Mesendoderm (in vitro differentiated cells): Measurements from ENCODE around the gene DECR2.

Experiments used
- DNase-seq: peaks from one replicate; pipeline ENCODE4 v3.0.0; 2013
- H2AK5ac ChIP-seq: 2 replicates; pipeline ENCODE4 v1.6.1; 2013; ENCODE audit warnings: low read length, inconsistent platforms
- H2BK120ac ChIP-seq: 2 replicates; pipeline ENCODE4 v1.6.1; 2013; ENCODE audit warnings: low read depth, mild to moderate bottlenecking, low read length, moderate library complexity, mixed read lengths
- H2BK15ac ChIP-seq: replicated peaks from 2 replicates; pipeline ENCODE4 v1.6.1; 2013; ENCODE audit warnings: low read depth, mild to moderate bottlenecking, moderate library complexity
- H2BK5ac ChIP-seq: 2 replicates; pipeline ENCODE4 v1.6.1; 2013; ENCODE audit warnings: low read length, inconsistent platforms
- H3K18ac ChIP-seq: 2 replicates; pipeline ENCODE4 v1.6.1; 2013; ENCODE audit warnings: mild to moderate bottlenecking, low read length, mixed read lengths
- H3K23ac ChIP-seq: one replicate; pipeline ENCODE4 v1.6.1; 2013; ENCODE audit warnings: low read length
- H3K27ac ChIP-seq: 2 replicates; pipeline ENCODE4 v1.5.1; 2013; ENCODE audit warnings: low read depth, mild to moderate bottlenecking, inconsistent platforms, low read length, moderate library complexity
- H3K27me3 ChIP-seq: 2 replicates; pipeline ENCODE4 v1.6.1; 2013; ENCODE audit warnings: low read length, control low read depth, mild to moderate bottlenecking, inconsistent platforms; ENCODE audit not compliant: insufficient read depth, poor library complexity
- H3K36me3 ChIP-seq: 2 replicates; pipeline ENCODE4 v1.6.1; 2013; ENCODE audit warnings: low read length, inconsistent platforms; ENCODE audit not compliant: control insufficient read depth, insufficient read depth
- H3K4ac ChIP-seq: one replicate; pipeline ENCODE4 v1.6.1; 2013; ENCODE audit warnings: low read depth, mild to moderate bottlenecking, low read length, moderate library complexity
- H3K4me1 ChIP-seq: 2 replicates; pipeline ENCODE4 v1.6.1; 2013; ENCODE audit warnings: low read depth, low read length, inconsistent platforms; ENCODE audit not compliant: control insufficient read depth
- H3K4me2 ChIP-seq: 2 replicates; pipeline ENCODE4 v1.6.1; 2013; ENCODE audit warnings: low read length
- H3K4me3 ChIP-seq: 2 replicates; pipeline ENCODE4 v1.5.1; 2013; ENCODE audit warnings: mild to moderate bottlenecking, low read length
- H3K56ac ChIP-seq: one replicate; pipeline ENCODE4 v1.6.1; 2013; ENCODE audit warnings: low read length
- H3K79me1 ChIP-seq: 2 replicates; pipeline ENCODE4 v1.6.1; 2013; ENCODE audit warnings: low read length, inconsistent platforms
- H3K79me2 ChIP-seq: 2 replicates; pipeline ENCODE4 v1.6.1; 2013; ENCODE audit warnings: mild to moderate bottlenecking, low read length; ENCODE audit not compliant: control insufficient read depth, insufficient read depth
- H3K9ac ChIP-seq: 2 replicates; pipeline ENCODE4 v1.6.1; 2013; ENCODE audit warnings: low read length, inconsistent platforms
- H4K5ac ChIP-seq: one replicate; pipeline ENCODE4 v1.6.1; 2013; ENCODE audit warnings: low read length
- H4K8ac ChIP-seq: one replicate; pipeline ENCODE4 v1.6.1; 2013; ENCODE audit warnings: low read depth, mild to moderate bottlenecking, control low read depth, low read length, moderate library complexity
- WGBS: extraction: QIAGEN DNeasy Blood & Tissue Kit; methylation state at CpG from one replicate; pipeline ENCODE4 v1.1.7; 2013; ENCODE audit warnings: low lambda C conversion rate, missing lambda C conversion rate; ENCODE audit not compliant: insufficient coverage; ENCODE audit errors: extremely low coverage; 5-methylcytosine and 5-hydroxymethylcytosine counted together

The DECR2 gene

GRCh38 chr16:356741-357140 lies 44.9 kb upstream of the DECR2 start:
- no peak overlapping the region for H3K4ac ChIP-seq
- H2BK120ac ChIP-seq, result no peak overlapping the region
- no peak overlapping the region for H4K5ac ChIP-seq
- no peak overlapping the region for H2BK15ac ChIP-seq
- no peak overlapping the region for H3K9ac ChIP-seq
- no peak overlapping the region for H2AK5ac ChIP-seq
- no peaks in the 10 kb centered on the region for H3K36me3 ChIP-seq
- WGBS, result no CpG with 5 or more reads among the region's 12 CpGs
- no peaks in the 10 kb centered on the region for H3K27me3 ChIP-seq
- no peak overlapping the region for H4K8ac ChIP-seq
- no peak overlapping the region for H3K4me3 ChIP-seq
- H3K23ac ChIP-seq, result no peak overlapping the region
- H3K56ac ChIP-seq, result no peak overlapping the region
- no peak overlapping the region for H2BK5ac ChIP-seq
- H3K27ac ChIP-seq, result no peak overlapping the region
- no peak overlapping the region for H3K4me2 ChIP-seq
- DNase-seq, result no peak
- H3K4me1 ChIP-seq, result no peaks in the 10 kb centered on the region
- no peaks in the 10 kb centered on the region for H3K79me1 ChIP-seq
- H3K18ac ChIP-seq, result no peak overlapping the region
- peaks cover 1% of the 10 kb centered on the region for H3K79me2 ChIP-seq

GRCh38 chr16:359067-359763 lies 42.5 kb upstream of the DECR2 start:
- H2BK15ac ChIP-seq, result no peak overlapping the region
- no peaks in the 10 kb centered on the region for H3K79me2 ChIP-seq
- no peak overlapping the region for H3K4me2 ChIP-seq

GRCh38 chr16:359871-360697 lies 41.6 kb upstream of the DECR2 start:
- Histone ChIP-seq H4K8ac (no peak overlapping the region), H3K27me3 (no peaks in the 10 kb centered on the region), H2BK120ac (no peak overlapping the region), H3K18ac (no peak overlapping the region), H4K5ac (no peak overlapping the region), H3K79me1 (no peaks in the 10 kb centered on the region), H3K9ac (no peak overlapping the region), H3K56ac (no peak overlapping the region), H3K4me1 (no peaks in the 10 kb centered on the region), H3K79me2 (no peaks in the 10 kb centered on the region), H2BK15ac (no peak overlapping the region), H2BK5ac (no peak overlapping the region), H3K4me2 (no peak overlapping the region), H3K4ac (no peak overlapping the region), H3K27ac (no peak overlapping the region), H3K36me3 (no peaks in the 10 kb centered on the region), H2AK5ac (no peak overlapping the region), H3K4me3 (no peak overlapping the region), H3K23ac (no peak overlapping the region)
- WGBS, result no CpG with 5 or more reads among the region's 47 CpGs
- no peak for DNase-seq

More at GRCh38 chr16:359067-359763, 42.5 kb upstream of the DECR2 start:
- no peak overlapping the region for H3K56ac ChIP-seq
- no peaks in the 10 kb centered on the region for H3K79me1 ChIP-seq
- H3K23ac ChIP-seq, result no peak overlapping the region
- WGBS, result no CpG with 5 or more reads among the region's 19 CpGs
- no peak for DNase-seq
- H2AK5ac ChIP-seq, result no peak overlapping the region
- no peak overlapping the region for H4K5ac ChIP-seq
- H3K27ac ChIP-seq, result no peak overlapping the region
- no peak overlapping the region for H3K9ac ChIP-seq
- no peak overlapping the region for H3K4ac ChIP-seq
- no peaks in the 10 kb centered on the region for H3K27me3 ChIP-seq
- no peak overlapping the region for H3K4me3 ChIP-seq
- no peak overlapping the region for H2BK5ac ChIP-seq
- H2BK120ac ChIP-seq, result no peak overlapping the region
- H4K8ac ChIP-seq, result no peak overlapping the region
- H3K18ac ChIP-seq, result no peak overlapping the region
- no peaks in the 10 kb centered on the region for H3K36me3 ChIP-seq
- H3K4me1 ChIP-seq, result no peaks in the 10 kb centered on the region

- Histone ChIP-seq H3K27me3 (no peaks in the 10 kb centered on the region), H3K4me3 (no peak overlapping the region), H3K4ac (no peak overlapping the region), H2BK120ac (no peak overlapping the region), H3K56ac (no peak overlapping the region), H3K79me2 (no peaks in the 10 kb centered on the region), H3K9ac (no peak overlapping the region), H2BK15ac (no peak overlapping the region), H4K8ac (no peak overlapping the region), H2AK5ac (no peak overlapping the region), H3K23ac (no peak overlapping the region), H4K5ac (no peak overlapping the region), H3K18ac (no peak overlapping the region), H3K36me3 (no peaks in the 10 kb centered on the region), H3K4me2 (no peak overlapping the region), H3K27ac (no peak overlapping the region), H3K4me1 (no peaks in the 10 kb centered on the region), H3K79me1 (no peaks in the 10 kb centered on the region), H2BK5ac (no peak overlapping the region)
- no peak for DNase-seq
- WGBS, result no CpG with 5 or more reads among the region's 47 CpGs
These were observed 40.9 kb upstream of the DECR2 start for GRCh38 chr16:360698-361336.

GRCh38 chr16:361341-361871 lies 40.3 kb upstream of the DECR2 start:
- no peak overlapping the region for H3K27ac ChIP-seq
- H3K4me1 ChIP-seq, result no peaks in the 10 kb centered on the region
- no peaks in the 10 kb centered on the region for H3K79me2 ChIP-seq
- no peaks in the 10 kb centered on the region for H3K27me3 ChIP-seq
- H2AK5ac ChIP-seq, result no peak overlapping the region
- H3K18ac ChIP-seq, result no peak overlapping the region
- H3K4me3 ChIP-seq, result no peak overlapping the region
- H3K79me1 ChIP-seq, result no peaks in the 10 kb centered on the region
- H4K8ac ChIP-seq, result no peak overlapping the region
- no peak overlapping the region for H4K5ac ChIP-seq
- DNase-seq, result no peak
- no peak overlapping the region for H2BK15ac ChIP-seq
- no peak overlapping the region for H3K23ac ChIP-seq
- H3K36me3 ChIP-seq, result no peaks in the 10 kb centered on the region
- H3K4me2 ChIP-seq, result no peak overlapping the region
- no peak overlapping the region for H3K9ac ChIP-seq
- no peak overlapping the region for H2BK5ac ChIP-seq
- H2BK120ac ChIP-seq, result no peak overlapping the region
- no peak overlapping the region for H3K56ac ChIP-seq
- no CpG with 5 or more reads among the region's 30 CpGs for WGBS
- no peak overlapping the region for H3K4ac ChIP-seq
